ENCODE results near the gene SNX3.

The SNX3 gene

GRCh38 chr6:108179741-108180140, 81.1 kb downstream of the SNX3 start:
- Histone ChIP-seq H3K27me3 (ENCODE audit: insufficient read depth, low read length) (peaks cover 31% of the 10 kb centered on the region), H3K9me3 (ENCODE audit: insufficient read depth, low read depth, low read length) (peaks cover 7% of the 10 kb centered on the region), H4K91ac (ENCODE audit: low read depth, low read length) (no peak overlapping the region), H3K9ac (ENCODE audit: low read length) (no peak overlapping the region), H3K4me1 (ENCODE audit: control insufficient read depth in 1 of 2, insufficient read depth in 2 of 2, low read length in 2 of 2) (peaks cover 12 to 13% of the 10 kb centered on the region in 2 experiments), H3K14ac (ENCODE audit: low read length) (no peak overlapping the region), H4K12ac (ENCODE audit: low read depth, low read length) (no peak overlapping the region), H2BK12ac (ENCODE audit: low read length) (no peak overlapping the region), H3K4ac (ENCODE audit: low read depth, low read length) (no peak overlapping the region), H3K4me3 (ENCODE audit: low read depth, low read length) (no peak overlapping the region), H3K18ac (ENCODE audit: low read length) (no peak overlapping the region), H2AK5ac (ENCODE audit: low read length) (no peak overlapping the region), H3K4me2 (ENCODE audit: low read length) (no peak overlapping the region), H2AFZ (ENCODE audit: insufficient read depth, low read length, poor library complexity) (no peak overlapping the region), H4K8ac (ENCODE audit: low read depth, low read length) (no peak overlapping the region), H3K79me2 (ENCODE audit: control insufficient read depth, insufficient read depth, low read length, poor library complexity) (no peaks in the 10 kb centered on the region), H2BK120ac (ENCODE audit: insufficient read depth, low read length, poor library complexity) (no peak overlapping the region), H3K36me3 (ENCODE audit: control insufficient read depth in 1 of 2, insufficient read depth in 2 of 2, low read length in 2 of 2) (no peaks in the 10 kb centered on the region), H3K79me1 (ENCODE audit: low read length) (no peaks in the 10 kb centered on the region), H3K27ac (ENCODE audit: low read depth, low read length) (no peak overlapping the region), H3K23ac (ENCODE audit: low read length) (no peak overlapping the region), H2BK5ac (ENCODE audit: low read depth, low read length, poor library complexity) (no peak overlapping the region)
- no CpG with 5 or more reads among the region's 4 CpGs for WGBS (ENCODE audit: extremely low coverage, insufficient coverage, insufficient read length)
- DNase-seq, result no peak

DNA sequence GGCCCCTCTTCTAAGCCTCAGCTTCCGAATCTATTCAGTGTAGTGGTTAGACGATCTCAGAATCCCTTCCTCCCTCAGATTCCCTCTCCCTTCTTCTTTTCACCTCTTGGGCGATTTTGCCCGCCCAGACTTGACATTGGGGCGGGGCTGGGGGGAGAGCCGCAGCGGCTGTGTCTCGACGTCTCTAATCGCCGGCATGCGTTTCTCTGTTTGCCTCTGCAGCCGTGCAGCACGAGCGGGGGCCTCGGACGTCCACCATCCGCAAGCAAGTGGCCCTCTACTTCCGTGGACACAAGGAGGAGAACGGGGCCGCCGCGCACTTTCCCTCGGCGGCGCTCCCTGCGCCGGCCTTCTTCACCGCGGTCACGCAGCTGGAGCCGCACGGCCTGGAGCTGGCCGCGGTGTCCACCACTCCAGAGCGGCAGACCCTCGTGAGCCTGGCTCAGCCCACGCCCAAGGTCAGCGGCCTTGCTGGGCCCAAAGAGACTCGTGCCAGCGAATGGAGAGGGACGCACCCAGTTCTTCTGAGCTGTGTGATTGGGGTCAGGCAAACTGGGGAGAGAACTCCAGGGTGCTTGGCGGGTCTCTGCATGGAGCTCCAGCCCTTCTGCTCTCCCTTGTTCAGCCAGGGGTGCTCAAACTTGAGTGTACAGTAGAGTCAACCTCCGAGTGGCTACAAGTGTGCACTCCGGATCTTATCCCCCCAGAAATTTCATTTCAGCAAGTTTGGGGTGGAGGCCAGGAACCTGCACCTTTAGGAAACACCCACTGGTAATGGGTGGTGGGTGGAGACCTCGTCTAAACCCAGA, 84.4 kb downstream of the SNX3 start:
- Histone ChIP-seq H3K4me3 (ENCODE audit: low read depth, low read length) (no peak overlapping the region), H2BK12ac (ENCODE audit: low read length) (no peak overlapping the region), H4K12ac (ENCODE audit: low read depth, low read length) (no peak overlapping the region), H3K18ac (ENCODE audit: low read length) (no peak overlapping the region), H3K27ac (ENCODE audit: low read depth, low read length) (no peak overlapping the region), H4K91ac (ENCODE audit: low read depth, low read length) (no peak overlapping the region), H3K27me3 (ENCODE audit: insufficient read depth, low read length) (peaks cover 54% of the 10 kb centered on the region), H3K4ac (ENCODE audit: low read depth, low read length) (no peak overlapping the region), H2AK5ac (ENCODE audit: low read length) (no peak overlapping the region), H3K14ac (ENCODE audit: low read length) (no peak overlapping the region), H3K4me2 (ENCODE audit: low read length) (peak overlapping the region; percentile 42), H3K23ac (ENCODE audit: low read length) (no peak overlapping the region), H3K9ac (ENCODE audit: low read length) (no peak overlapping the region), H3K79me2 (ENCODE audit: control insufficient read depth, insufficient read depth, low read length, poor library complexity) (no peaks in the 10 kb centered on the region), H3K36me3 (ENCODE audit: control insufficient read depth in 1 of 2, insufficient read depth in 2 of 2, low read length in 2 of 2) (no peaks in the 10 kb centered on the region), H3K79me1 (ENCODE audit: low read length) (no peaks in the 10 kb centered on the region), H3K4me1 (ENCODE audit: control insufficient read depth in 1 of 2, insufficient read depth in 2 of 2, low read length in 2 of 2) (peaks cover 12 to 15% of the 10 kb centered on the region in 2 experiments), H4K8ac (ENCODE audit: low read depth, low read length) (no peak overlapping the region), H3K9me3 (ENCODE audit: insufficient read depth, low read depth, low read length) (peaks cover 9% of the 10 kb centered on the region), H2BK5ac (ENCODE audit: low read depth, low read length, poor library complexity) (no peak overlapping the region), H2AFZ (ENCODE audit: insufficient read depth, low read length, poor library complexity) (no peak overlapping the region), H2BK120ac (ENCODE audit: insufficient read depth, low read length, poor library complexity) (no peak overlapping the region)
- no peak for DNase-seq
- WGBS (ENCODE audit: extremely low coverage, insufficient coverage, insufficient read length), result no CpG with 5 or more reads among the region's 46 CpGs

DNA sequence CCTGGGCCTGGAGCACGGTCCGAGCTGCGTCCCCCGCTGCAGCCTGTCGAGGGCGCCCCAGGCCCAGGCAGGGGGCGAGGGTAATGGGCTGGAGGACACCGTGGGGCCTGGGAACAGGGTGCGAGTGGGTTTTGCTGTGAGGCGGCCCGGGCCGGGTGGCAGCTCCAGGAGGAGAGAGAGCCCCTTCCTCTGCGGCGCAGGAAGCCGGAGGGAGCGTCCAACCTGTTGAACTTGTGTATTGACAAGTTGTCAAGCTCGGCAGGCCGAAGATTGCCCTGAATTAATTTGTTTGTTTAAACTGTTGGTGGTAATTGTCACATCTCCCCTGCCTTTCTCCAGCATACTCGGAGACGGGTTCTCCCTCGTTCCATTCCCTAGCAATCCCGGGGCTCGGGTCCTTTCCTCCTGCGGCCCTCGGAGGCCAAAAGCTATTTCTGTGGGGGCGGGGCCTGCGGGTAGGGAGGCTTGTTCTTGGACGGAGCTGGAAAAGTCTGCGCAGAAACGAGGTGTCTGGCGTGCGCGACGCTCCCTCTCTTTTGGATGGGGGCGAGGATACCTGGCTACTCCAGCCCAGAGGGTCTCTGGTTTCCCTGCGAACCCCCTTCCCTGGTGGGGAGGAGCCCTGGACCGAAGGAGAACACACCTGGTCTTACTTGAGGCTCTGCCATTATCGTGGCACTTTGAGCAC, 85.1 kb downstream of the SNX3 start:
- Histone ChIP-seq H3K18ac (ENCODE audit: low read length) (no peak overlapping the region), H3K9me3 (ENCODE audit: insufficient read depth, low read depth, low read length) (peaks cover 9% of the 10 kb centered on the region), H3K4ac (ENCODE audit: low read depth, low read length) (no peak overlapping the region), H2AFZ (ENCODE audit: insufficient read depth, low read length, poor library complexity) (peak overlapping the region; percentile 54), H2BK120ac (ENCODE audit: insufficient read depth, low read length, poor library complexity) (no peak overlapping the region), H3K4me1 (ENCODE audit: control insufficient read depth in 1 of 2, insufficient read depth in 2 of 2, low read length in 2 of 2) (peaks cover 12 to 15% of the 10 kb centered on the region in 2 experiments), H3K4me3 (ENCODE audit: low read depth, low read length) (no peak overlapping the region), H3K79me2 (ENCODE audit: control insufficient read depth, insufficient read depth, low read length, poor library complexity) (no peaks in the 10 kb centered on the region), H3K23ac (ENCODE audit: low read length) (no peak overlapping the region), H3K9ac (ENCODE audit: low read length) (no peak overlapping the region), H2AK5ac (ENCODE audit: low read length) (no peak overlapping the region), H3K36me3 (ENCODE audit: control insufficient read depth in 1 of 2, insufficient read depth in 2 of 2, low read length in 2 of 2) (no peaks in the 10 kb centered on the region), H3K4me2 (ENCODE audit: low read length) (peak overlapping the region; percentile 42), H4K91ac (ENCODE audit: low read depth, low read length) (no peak overlapping the region), H3K27ac (ENCODE audit: low read depth, low read length) (no peak overlapping the region), H3K79me1 (ENCODE audit: low read length) (no peaks in the 10 kb centered on the region), H3K14ac (ENCODE audit: low read length) (no peak overlapping the region), H2BK5ac (ENCODE audit: low read depth, low read length, poor library complexity) (no peak overlapping the region), H4K12ac (ENCODE audit: low read depth, low read length) (no peak overlapping the region), H2BK12ac (ENCODE audit: low read length) (no peak overlapping the region), H3K27me3 (ENCODE audit: insufficient read depth, low read length) (peaks cover 61% of the 10 kb centered on the region), H4K8ac (ENCODE audit: low read depth, low read length) (no peak overlapping the region)
- WGBS (ENCODE audit: extremely low coverage, insufficient coverage, insufficient read length), result no CpG with 5 or more reads among the region's 38 CpGs
- peak in 1 of 2 donors; percentile 44 for DNase-seq

GRCh38 chr6:108175176-108175591, 85.7 kb downstream of the SNX3 start:
- H3K4me3 ChIP-seq (ENCODE audit: low read depth, low read length), result no peak overlapping the region
- WGBS (ENCODE audit: extremely low coverage, insufficient coverage, insufficient read length), result no CpG with 5 or more reads among the region's 22 CpGs
- H3K27me3 ChIP-seq (ENCODE audit: insufficient read depth, low read length), result peaks cover 67% of the 10 kb centered on the region

More at GRCh38 chr6:108175176-108175591, 85.7 kb downstream of the SNX3 start:
- Histone ChIP-seq H4K8ac (ENCODE audit: low read depth, low read length) (no peak overlapping the region), H2BK12ac (ENCODE audit: low read length) (no peak overlapping the region), H3K9ac (ENCODE audit: low read length) (no peak overlapping the region), H3K18ac (ENCODE audit: low read length) (no peak overlapping the region), H2AFZ (ENCODE audit: insufficient read depth, low read length, poor library complexity) (peak overlapping the region; percentile 54), H3K79me1 (ENCODE audit: low read length) (no peaks in the 10 kb centered on the region), H2AK5ac (ENCODE audit: low read length) (no peak overlapping the region), H3K4me1 (ENCODE audit: control insufficient read depth in 1 of 2, insufficient read depth in 2 of 2, low read length in 2 of 2) (peaks cover 12 to 15% of the 10 kb centered on the region in 2 experiments), H3K36me3 (ENCODE audit: control insufficient read depth in 1 of 2, insufficient read depth in 2 of 2, low read length in 2 of 2) (no peaks in the 10 kb centered on the region), H4K12ac (ENCODE audit: low read depth, low read length) (no peak overlapping the region), H2BK5ac (ENCODE audit: low read depth, low read length, poor library complexity) (no peak overlapping the region), H3K14ac (ENCODE audit: low read length) (no peak overlapping the region), H3K9me3 (ENCODE audit: insufficient read depth, low read depth, low read length) (peaks cover 9% of the 10 kb centered on the region), H3K4ac (ENCODE audit: low read depth, low read length) (no peak overlapping the region), H2BK120ac (ENCODE audit: insufficient read depth, low read length, poor library complexity) (no peak overlapping the region), H3K79me2 (ENCODE audit: control insufficient read depth, insufficient read depth, low read length, poor library complexity) (no peaks in the 10 kb centered on the region), H3K23ac (ENCODE audit: low read length) (no peak overlapping the region), H3K4me2 (ENCODE audit: low read length) (peak overlapping the region; percentile 42), H4K91ac (ENCODE audit: low read depth, low read length) (no peak overlapping the region), H3K27ac (ENCODE audit: low read depth, low read length) (no peak overlapping the region)
- no peak for DNase-seq
